IMR-90 (cell line): Measurements from ENCODE around the gene KRTAP10-5. TPM values are rescaled to one million over a fixed set of nuclear protein-coding genes. Genes with fewer than 3 reads are reported as not detected.

Experiments used
- ATAC-seq: fragments of 200-7000 bp; cut with Tn5 transposase; 2 replicates; pipeline ENCODE4 v1.9.1; 2020; ENCODE audit warnings: low read depth, mild to moderate bottlenecking, moderate library complexity
- BruUV-seq: library from RNA; stranded (reverse); fragments of 400-500 nt; replicated peaks from 2 replicates; lab custom pipeline; 2021; lab: Mats Ljungman, UMichigan
- CTCF ChIA-PET: fragments of 300-600 bp; formaldehyde crosslinking; extraction: SDS; loops from one replicate; lab custom pipeline; 2021; ENCODE audit warnings: antibody characterized with exemption; lab: Yijun Ruan, JAX
- POLR2A ChIA-PET: fragments of 300-600 bp; sonication (Branson Sonifier 250); formaldehyde crosslinking; loops from one replicate; lab custom pipeline; 2022; ENCODE audit warnings: antibody characterized with exemption; ENCODE audit not compliant: unreplicated experiment; lab: Charles Lee
- DNase-seq: peaks from one replicate; pipeline ENCODE4 v3.0.0; 2013
- H2AFZ ChIP-seq: replicated peaks from 2 replicates; pipeline ENCODE3; 2013; ENCODE audit warnings: low read length, mild to moderate bottlenecking; ENCODE audit not compliant: poor library complexity
- H2AK5ac ChIP-seq: 2 replicates; pipeline ENCODE4 v1.6.1; 2013; ENCODE audit warnings: low read depth, low read length, inconsistent platforms
- H2AK9ac ChIP-seq: replicated peaks from 2 replicates; pipeline ENCODE3; 2013; ENCODE audit warnings: mild to moderate bottlenecking, low read depth, low read length, moderate library complexity; ENCODE audit not compliant: poor library complexity
- H2BK120ac ChIP-seq: 2 replicates; pipeline ENCODE4 v1.6.1; 2013; ENCODE audit warnings: low read depth, low read length, inconsistent platforms
- H2BK15ac ChIP-seq: 3 replicates; pipeline ENCODE4 v1.6.1; 2013; ENCODE audit warnings: low read depth, low read length, inconsistent platforms
- H2BK20ac ChIP-seq: 2 replicates; pipeline ENCODE4 v1.6.1; 2013; ENCODE audit warnings: low read depth, mild to moderate bottlenecking, inconsistent platforms, low read length, moderate library complexity
- H2BK5ac ChIP-seq: 2 replicates; pipeline ENCODE4 v1.6.1; 2013; ENCODE audit warnings: mild to moderate bottlenecking, low read depth, low read length, inconsistent platforms; ENCODE audit not compliant: poor library complexity, severe bottlenecking
- H3K14ac ChIP-seq: replicated peaks from 2 replicates; pipeline ENCODE4 v1.6.1; 2013; ENCODE audit warnings: low read depth, low read length, inconsistent platforms
- H3K18ac ChIP-seq: 2 replicates; pipeline ENCODE4 v1.6.1; 2013; ENCODE audit warnings: low read depth, low read length, control low read depth
- H3K23ac ChIP-seq: 2 replicates; pipeline ENCODE4 v1.6.1; 2013; ENCODE audit warnings: low read depth, low read length, inconsistent platforms
- H3K27ac ChIP-seq: 2 replicates; pipeline ENCODE4 v1.5.1; 2013; ENCODE audit warnings: mild to moderate bottlenecking, control low read depth, low read length; ENCODE audit not compliant: insufficient read depth
- H3K27me3 ChIP-seq: 2 replicates; pipeline ENCODE4 v1.6.1; 2013; ENCODE audit warnings: low read length; ENCODE audit not compliant: control insufficient read depth, insufficient read depth
- H3K36me3 ChIP-seq: 2 replicates; pipeline ENCODE4 v1.6.1; 2013; ENCODE audit warnings: low read length, mixed read lengths; ENCODE audit not compliant: control insufficient read depth, insufficient read depth
- H3K4ac ChIP-seq: 2 replicates; pipeline ENCODE4 v1.6.1; 2013; ENCODE audit warnings: low read depth, low read length, inconsistent platforms
- H3K4me1 ChIP-seq: 2 replicates; pipeline ENCODE4 v1.6.1; 2013; ENCODE audit warnings: low read length, mixed read lengths; ENCODE audit not compliant: control insufficient read depth, insufficient read depth
- H3K4me2 ChIP-seq: 2 replicates; pipeline ENCODE4 v1.6.1; 2013; ENCODE audit warnings: low read depth, mild to moderate bottlenecking, control low read depth, low read length, moderate library complexity
- H3K4me3 ChIP-seq: 2 replicates; pipeline ENCODE4 v1.5.1; 2013; ENCODE audit warnings: low read depth, mild to moderate bottlenecking, control low read depth, low read length, moderate library complexity; ENCODE audit not compliant: insufficient read depth
- H3K56ac ChIP-seq: 2 replicates; pipeline ENCODE4 v1.6.1; 2013; ENCODE audit warnings: low read length, inconsistent platforms; ENCODE audit not compliant: insufficient read depth; ENCODE audit errors: extremely low read depth
- H3K79me1 ChIP-seq, 2 experiments: 2 replicates each; pipeline ENCODE4 v1.6.1; 2013; ENCODE audit warnings: low read length in 2 of 2, inconsistent platforms in 1 of 2, low read depth in 1 of 2
- H3K9ac ChIP-seq: 2 replicates; pipeline ENCODE4 v1.6.1; 2013; ENCODE audit warnings: low read depth, low read length, control low read depth
- H3K9me1 ChIP-seq: 2 replicates; pipeline ENCODE4 v1.6.1; 2013; ENCODE audit warnings: low read length, inconsistent platforms; ENCODE audit not compliant: insufficient read depth
- H3K9me3 ChIP-seq: 2 replicates; pipeline ENCODE4 v1.6.1; 2013; ENCODE audit warnings: low read length; ENCODE audit not compliant: control insufficient read depth, insufficient read depth
- H4K20me1 ChIP-seq: 2 replicates; pipeline ENCODE4 v1.6.1; 2013; ENCODE audit warnings: low read length, inconsistent platforms; ENCODE audit not compliant: insufficient read depth
- H4K5ac ChIP-seq: 2 replicates; pipeline ENCODE4 v1.6.1; 2013; ENCODE audit warnings: mild to moderate bottlenecking, low read depth, low read length, control low read depth
- H4K8ac ChIP-seq, 2 experiments: 2 replicates each; pipeline ENCODE4 v1.6.1; 2013; ENCODE audit warnings: low read depth in 2 of 2, low read length in 2 of 2, control low read depth in 1 of 2, inconsistent platforms in 1 of 2
- H4K91ac ChIP-seq: 2 replicates; pipeline ENCODE4 v1.6.1; 2013; ENCODE audit warnings: low read depth, low read length, inconsistent platforms; ENCODE audit not compliant: insufficient read depth
- CEBPB ChIP-seq: IDR thresholded peaks from 2 replicates; pipeline ENCODE4 v1.6.1; 2012; ENCODE audit warnings: low read depth, low read length, improper control_type of control experiment
- CTCF ChIP-seq: conservative IDR thresholded peaks from 2 replicates; pipeline ENCODE4 v1.5.1; 2012; ENCODE audit warnings: mild to moderate bottlenecking, low read depth, low read length, improper control_type of control experiment
- FOS ChIP-seq: fragments of 150-350 bp; IDR thresholded peaks from 2 replicates; pipeline ENCODE4 v1.6.1; 2016; ENCODE audit warnings: low read depth, low read length
- MAFK ChIP-seq: IDR thresholded peaks from 2 replicates; pipeline ENCODE4 v1.6.1; 2012; ENCODE audit warnings: low read depth, low read length, improper control_type of control experiment
- MAZ ChIP-seq: IDR thresholded peaks from 2 replicates; pipeline ENCODE4 v1.6.1; 2012; ENCODE audit warnings: low read depth, mild to moderate bottlenecking, low read length, improper control_type of control experiment, moderate library complexity, borderline replicate concordance
- MXI1 ChIP-seq: IDR thresholded peaks from 2 replicates; pipeline ENCODE4 v1.6.1; 2012; ENCODE audit warnings: low read depth, mild to moderate bottlenecking, low read length, moderate library complexity, borderline replicate concordance
- POLR2A ChIP-seq: IDR thresholded peaks from 2 replicates; pipeline ENCODE4 v1.6.1; 2012; ENCODE audit warnings: mild to moderate bottlenecking, low read depth, low read length
- RAD21 ChIP-seq: IDR thresholded peaks from 2 replicates; pipeline ENCODE4 v1.6.1; 2012; ENCODE audit warnings: low read length, improper control_type of control experiment
- RCOR1 ChIP-seq: IDR thresholded peaks from 2 replicates; pipeline ENCODE4 v1.6.1; 2012; ENCODE audit warnings: mild to moderate bottlenecking, low read length, improper control_type of control experiment; ENCODE audit not compliant: insufficient replicate concordance
- RFX5 ChIP-seq: IDR thresholded peaks from 2 replicates; pipeline ENCODE4 v1.8.0; 2012; ENCODE audit warnings: low read depth, mild to moderate bottlenecking, low read length, moderate library complexity
- SMC3 ChIP-seq: fragments of 150-350 bp; IDR thresholded peaks from 2 replicates; pipeline ENCODE4 v1.6.1; 2016; ENCODE audit warnings: low read depth, mild to moderate bottlenecking, antibody characterized with exemption, low read length, moderate library complexity
- WGBS, 2 experiments: methylation state at CpG; one replicate each; pipeline versions ENCODE4 v1.1.5 to v1.1.7; 2013; ENCODE audit warnings: missing lambda C conversion rate in 2 of 2; ENCODE audit not compliant: insufficient read length in 1 of 2; ENCODE audit errors: extremely low coverage in 2 of 2; 5-methylcytosine and 5-hydroxymethylcytosine counted together
- dilution Hi-C: fragments of 300-500 bp; cut with HindIII; formaldehyde crosslinking; loops from one replicate; pipeline ENCODE4 v1.14.3; 2018; ENCODE audit warnings: low sequenced_read_pairs; ENCODE audit not compliant: unreplicated experiment
- in situ Hi-C: fragments of 300-500 bp; cut with MboI; formaldehyde crosslinking; loops from 3 replicates; pipeline ENCODE4 v1.14.3; 2019; ENCODE audit warnings: low sequenced_read_pairs, inconsistent platforms, mixed read lengths
- intact Hi-C: fragments of 100-400 bp; cut with micrococcal nuclease; formaldehyde crosslinking; loops from 2 replicates; pipeline ENCODE4 v1.10.0; 2022
- polyA plus RNA-seq, 3 experiments: library from polyadenylated mRNA; depleted of rRNA; stranded (reverse); fragments of >200 nt; gene quantifications; 2 replicates each; pipeline ENCODE4 v1.2.3, GENCODE V29; 2012; ENCODE audit warnings: low replicate concordance in 1 of 3
- total RNA-seq: library from RNA; depleted of rRNA; stranded (reverse); fragments of >200 nt; gene quantifications from 2 replicates; pipeline ENCODE4 v1.2.3, GENCODE V29; 2012

KRTAP10-5 gene
- total and polyA plus RNA-seq, 2 of the 4 experiments (the other 2 are of a cell fraction) = not detected

GRCh38 chr21:44569861-44570517, 10.4 kb downstream of the KRTAP10-5 start:
- in situ Hi-C loops = no loop called here

More at GRCh38 chr21:44569861-44570517, 10.4 kb downstream of the KRTAP10-5 start:
- Histone ChIP-seq H3K9me3 (peaks cover 4% of the 10 kb centered on the region), H2BK5ac (no peak overlapping the region), H3K27me3 (peaks cover 3% of the 10 kb centered on the region; the same call in 1 of the 2 replicates), H2BK20ac (no peak overlapping the region), H3K4me2 (no peak overlapping the region), H4K20me1 (no peaks in the 10 kb centered on the region), H2AK9ac (no peak overlapping the region), H3K56ac (no peak overlapping the region), H3K4me3 (no peak overlapping the region), H3K36me3 (no peaks in the 10 kb centered on the region), H2BK15ac (no peak overlapping the region), H3K18ac (no peak overlapping the region), H3K4ac (no peak overlapping the region), H3K14ac (no peak overlapping the region), H3K9me1 (no peaks in the 10 kb centered on the region), H4K5ac (no peak overlapping the region), H4K8ac (no peak overlapping the region), H4K91ac (no peak overlapping the region), H3K4me1 (no peaks in the 10 kb centered on the region), H3K23ac (no peak overlapping the region), H2BK120ac (no peak overlapping the region), H3K27ac (no peak overlapping the region), H3K9ac (no peak overlapping the region), H2AFZ (no peak overlapping the region), H2AK5ac (no peak overlapping the region), H3K79me1 (no peaks in the 10 kb centered on the region)
- intact Hi-C loops = no loop called here
- 70% methylated on average over 5 of the region's 12 CpGs; no CpG with 5 or more reads in 1 of the 2 experiments for WGBS, 2 experiments
- ATAC-seq (no peak), DNase-seq (no peak)
- TF ChIP-seq CTCF (no peak), RFX5 (no peak), MAFK (no peak), RCOR1 (no peak), POLR2A (no peak), MAZ (no peak), CEBPB (no peak), RAD21 (no peak), FOS (no peak), SMC3 (no peak), MXI1 (no peak)
- dilution Hi-C loops = no loop called here
- ChIA-PET POLR2A (no interaction called here), CTCF (no interaction called here)
- BruUV-seq = no TSS peak
